HAP-1 (cell line): ENCODE data around the gene KCNN4.
A peak's percentile ranks its signal among the peaks of the same experiment; 100 is the strongest.

ENCODE experiments used
- DNase-seq, 2 experiments: peaks; one replicate each; pipeline ENCODE4 v3.0.0-alpha.2; 2016 to 2020; ENCODE audit warnings: low spot score in 2 of 2
- H3K27me3 ChIP-seq: fragments of 250-450 bp; sonication (Bioruptor Pico); 2 replicates; pipeline ENCODE4 v1.5.1; 2020; ENCODE audit warnings: low read depth, mild to moderate bottlenecking, moderate library complexity
- H3K36me3 ChIP-seq: fragments of 250-450 bp; sonication (Bioruptor Pico); replicated peaks from 2 replicates; pipeline ENCODE4 v1.5.1; 2020; ENCODE audit warnings: mild to moderate bottlenecking
- H3K4me1 ChIP-seq: fragments of 250-450 bp; sonication (Bioruptor Pico); 2 replicates; pipeline ENCODE4 v1.5.1; 2020; ENCODE audit warnings: mild to moderate bottlenecking
- H3K4me3 ChIP-seq: fragments of 250-450 bp; sonication (Bioruptor Pico); 2 replicates; pipeline ENCODE4 v1.5.1; 2020; ENCODE audit warnings: mild to moderate bottlenecking, moderate library complexity
- H3K9me3 ChIP-seq: fragments of 250-450 bp; sonication (Bioruptor Pico); 2 replicates; pipeline ENCODE4 v1.5.1; 2020; ENCODE audit warnings: mild to moderate bottlenecking, moderate library complexity
- in situ Hi-C: fragments of 300-500 bp; cut with MboI; formaldehyde crosslinking; loops from 3 replicates; pipeline ENCODE4 v1.14.3; 2020; ENCODE audit warnings: low sequenced_read_pairs, inconsistent platforms, mixed read lengths

The KCNN4 gene

DNA sequence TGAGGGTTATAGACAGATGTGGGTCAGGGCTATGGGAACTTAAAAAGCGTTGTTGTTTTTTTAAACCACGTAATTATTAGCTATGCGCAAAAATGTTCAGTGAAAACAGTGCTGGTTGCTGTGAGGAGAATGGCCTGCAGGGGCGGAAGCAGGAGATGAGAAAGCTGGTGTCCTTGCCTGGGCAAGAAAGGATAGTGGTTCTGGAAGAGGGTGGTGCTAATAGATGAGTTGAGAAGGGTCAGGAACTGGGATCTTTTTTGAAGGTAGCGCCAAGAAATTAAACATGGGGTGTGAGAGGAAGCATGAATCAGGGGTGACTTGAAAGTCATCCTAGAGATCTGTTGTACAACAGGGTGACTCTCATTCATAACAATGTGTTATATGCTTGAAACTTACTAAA, 21.3 kb downstream of the KCNN4 start:
- peaks cover 8% of the 10 kb centered on the region for H3K4me1 ChIP-seq
- in situ Hi-C loops: no loop called here
- no peaks in the 10 kb centered on the region for H3K9me3 ChIP-seq
- peak in 1 of 2 experiments; percentile 54 for DNase-seq
- H3K27me3 ChIP-seq: no peaks in the 10 kb centered on the region
- H3K4me3 ChIP-seq: no peak overlapping the region
- H3K36me3 ChIP-seq: peaks cover 8% of the 10 kb centered on the region

DNA sequence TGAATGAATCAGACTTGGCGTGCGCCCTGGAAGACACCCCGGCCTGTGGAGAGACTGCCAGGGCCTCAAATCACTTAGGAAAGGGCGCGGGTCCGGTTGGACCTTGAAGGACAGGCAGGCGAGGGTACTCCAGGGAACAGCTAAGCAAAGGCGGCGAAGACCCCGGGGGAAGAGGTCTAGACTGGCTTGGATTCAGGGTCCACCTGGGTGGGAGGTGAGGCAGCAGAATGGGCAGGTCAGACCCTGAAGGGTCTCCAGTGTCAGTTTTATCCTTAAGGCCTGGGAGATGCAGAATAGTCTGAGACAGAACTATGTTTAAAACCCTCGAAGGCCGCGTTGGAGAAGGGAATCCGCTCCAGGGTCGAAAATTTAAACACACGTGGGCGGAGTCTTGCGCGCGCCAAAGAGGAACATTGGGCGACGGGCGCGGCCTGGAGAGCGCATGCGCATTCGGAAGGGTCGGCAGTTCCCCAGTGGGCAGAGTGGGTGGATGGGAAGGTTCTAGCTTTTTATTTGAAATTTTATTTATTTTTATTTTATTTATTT, 25.4 kb downstream of the KCNN4 start:
- DNase-seq: peak; percentile 60 to 89
- Histone ChIP-seq H3K4me3 (peak overlapping the region; percentile 94), H3K9me3 (no peaks in the 10 kb centered on the region), H3K4me1 (peaks cover 8% of the 10 kb centered on the region), H3K36me3 (peaks cover 25% of the 10 kb centered on the region), H3K27me3 (no peaks in the 10 kb centered on the region)
- in situ Hi-C loops: no loop called here

DNA sequence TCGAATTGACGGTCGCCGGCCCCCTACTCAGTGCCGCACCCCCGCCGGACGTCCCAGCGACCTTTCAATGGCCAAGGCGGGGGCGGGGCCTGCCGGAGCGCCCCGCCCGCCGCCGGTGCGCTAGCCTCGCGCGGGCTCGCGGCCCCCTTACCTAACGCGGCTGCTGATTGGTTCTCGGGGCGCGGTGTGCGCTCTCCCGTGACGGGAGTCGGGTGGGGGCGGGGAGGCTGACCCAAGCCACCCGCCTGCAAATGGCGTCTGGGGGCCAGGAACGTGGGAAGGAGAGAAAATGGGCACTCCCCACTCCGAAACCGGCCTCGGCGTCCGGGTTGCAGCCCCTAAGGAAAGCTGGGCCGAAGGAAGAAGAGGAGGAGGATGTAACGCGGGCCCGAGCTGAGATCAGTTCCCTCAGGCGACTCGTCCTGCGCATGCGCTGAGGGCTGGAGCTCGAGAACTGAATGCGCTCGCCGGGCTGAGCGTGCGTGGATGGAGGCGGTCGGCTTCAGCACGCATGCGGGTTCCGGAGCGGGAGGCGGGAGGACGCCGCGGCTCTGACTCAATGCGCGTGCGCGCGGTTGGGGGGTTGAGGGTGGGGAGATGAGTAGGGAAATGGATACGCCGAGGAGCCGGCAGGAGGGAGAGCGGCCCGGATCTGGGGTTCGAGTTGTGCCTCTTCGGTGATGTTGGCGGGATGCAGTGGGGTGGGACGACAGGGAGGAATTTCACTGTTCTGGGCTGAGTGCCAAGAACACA, 26.1 kb downstream of the KCNN4 start, which contains the start of gene SMG9:
Gene SMG9 (minus strand): TSS at position 460 of the 753 bp plus-strand sequence. CDS start 4,221 bp downstream, outside the sequence.
- in situ Hi-C loops: no loop called here

DNA sequence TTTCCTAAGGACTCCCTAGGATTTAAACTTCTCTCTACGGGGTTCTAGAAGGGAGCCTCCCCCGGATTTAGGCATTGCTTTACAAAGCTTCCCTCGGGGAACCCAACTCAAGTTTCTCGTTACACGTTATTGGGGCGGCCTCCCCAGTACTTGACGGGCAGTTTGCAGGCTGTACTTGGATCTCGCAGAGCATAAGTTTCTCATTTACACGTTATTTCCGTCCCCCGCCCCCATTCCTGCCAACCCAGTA, 26.6 kb downstream of the KCNN4 start:
- Histone ChIP-seq H3K36me3 (peaks cover 31% of the 10 kb centered on the region), H3K4me3 (peak overlapping the region; percentile 94), H3K9me3 (no peaks in the 10 kb centered on the region), H3K27me3 (no peaks in the 10 kb centered on the region), H3K4me1 (peaks cover 8% of the 10 kb centered on the region)
- in situ Hi-C loops: no loop called here
- DNase-seq: no peak

More for the DNA sequence above, 26.1 kb downstream of the KCNN4 start, which contains the start of gene SMG9:
- Histone ChIP-seq H3K4me3 (peak within 1 kb of the TSS; percentile 94), H3K27me3 (no peaks in the 10 kb centered on the region), H3K36me3 (peaks cover 31% of the 10 kb centered on the region), H3K4me1 (peaks cover 8% of the 10 kb centered on the region), H3K9me3 (no peaks in the 10 kb centered on the region)
- peak; percentile 91 to 98 for DNase-seq

DNA sequence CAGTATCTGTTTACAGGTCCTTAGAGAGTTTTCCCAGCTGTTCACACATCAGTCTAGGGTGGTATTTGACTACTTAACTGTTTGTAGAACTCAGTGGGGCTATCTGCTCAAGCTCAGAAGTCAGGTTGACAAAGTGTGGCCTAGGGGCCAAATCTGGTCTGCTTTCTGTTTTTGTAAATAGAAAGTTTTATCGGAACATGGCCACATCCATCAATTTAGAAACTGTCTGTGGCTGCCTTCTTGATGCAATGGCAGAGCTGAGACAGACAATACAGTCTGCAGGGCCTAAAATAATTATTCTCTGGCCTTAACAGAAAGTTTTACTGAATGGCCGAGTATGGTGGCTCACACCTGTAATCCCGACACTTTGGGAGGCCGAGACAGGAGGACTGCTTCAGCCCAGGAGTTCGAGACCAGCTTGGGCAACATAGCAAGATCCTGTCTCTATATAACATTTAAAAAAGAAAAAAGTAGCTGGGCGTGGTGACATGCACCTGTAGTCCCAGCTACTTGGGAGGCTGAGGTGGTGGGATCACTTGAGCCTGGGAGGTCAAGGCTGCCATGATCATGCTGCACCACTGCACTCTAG, 28.4 kb downstream of the KCNN4 start:
- in situ Hi-C loops: no loop called here
- no peak for DNase-seq
- Histone ChIP-seq H3K4me1 (peaks cover 8% of the 10 kb centered on the region), H3K36me3 (peaks cover 35% of the 10 kb centered on the region), H3K27me3 (no peaks in the 10 kb centered on the region), H3K4me3 (no peak overlapping the region), H3K9me3 (no peaks in the 10 kb centered on the region)

DNA sequence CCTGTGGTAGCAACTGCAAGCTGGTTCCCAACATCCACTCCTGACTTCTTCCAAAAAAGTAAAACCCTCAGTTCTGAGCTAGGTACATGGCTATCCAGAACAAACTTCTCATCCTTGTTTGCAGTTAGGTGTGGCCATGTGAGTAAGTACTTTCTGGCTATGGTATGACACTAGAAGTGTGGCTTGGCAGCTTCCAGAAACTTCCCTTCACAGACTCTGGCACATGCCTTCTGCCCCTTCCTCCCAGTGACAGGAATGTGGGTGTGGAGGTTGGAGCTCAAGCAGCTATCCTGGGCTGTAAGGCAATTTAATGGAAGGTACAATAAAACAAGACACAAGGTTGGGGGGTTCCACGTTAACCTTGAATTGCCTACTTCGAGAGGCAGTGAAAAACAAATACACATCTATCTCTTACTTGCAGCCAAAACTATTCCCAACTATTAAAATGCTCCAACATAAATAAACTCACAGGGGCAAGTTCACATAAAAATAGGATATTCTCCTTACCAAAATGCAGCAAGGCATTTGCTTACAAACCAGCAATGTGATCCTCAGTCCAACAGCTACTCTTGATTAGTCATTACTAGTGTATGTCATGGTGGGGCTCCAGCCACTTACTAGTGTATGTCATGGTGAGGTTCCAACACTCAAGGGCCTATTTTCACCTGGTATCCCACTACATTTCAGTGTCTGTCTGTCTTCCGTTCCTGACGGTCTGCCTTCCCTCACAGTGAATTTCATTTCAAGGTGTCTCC, 29.1 kb downstream of the KCNN4 start:
- Histone ChIP-seq H3K36me3 (peaks cover 37% of the 10 kb centered on the region), H3K9me3 (no peaks in the 10 kb centered on the region), H3K27me3 (no peaks in the 10 kb centered on the region), H3K4me3 (no peak overlapping the region), H3K4me1 (peaks cover 8% of the 10 kb centered on the region)
- DNase-seq: no peak
- in situ Hi-C loops: no loop called here

DNA sequence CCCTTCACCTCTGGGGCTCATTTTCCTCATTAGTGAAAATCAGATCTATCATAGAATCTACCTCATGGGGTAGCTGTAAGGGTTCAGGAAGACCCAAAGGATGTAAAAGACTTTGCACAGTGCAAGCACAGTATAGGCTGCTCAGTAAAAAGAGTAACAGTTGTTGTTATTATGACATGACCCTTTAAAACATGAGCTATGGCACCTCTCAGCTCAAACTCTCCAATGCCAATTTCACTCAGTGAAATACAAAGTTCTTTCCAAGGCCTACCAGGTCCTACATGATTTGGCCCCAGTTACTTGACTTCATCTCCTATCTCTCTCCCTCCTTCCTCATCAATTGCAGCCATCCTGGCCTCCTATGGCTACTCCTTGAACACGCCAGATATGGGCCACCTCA, 30.9 kb downstream of the KCNN4 start:
- no peak for DNase-seq
- no peaks in the 10 kb centered on the region for H3K4me1 ChIP-seq
- no peak overlapping the region for H3K4me3 ChIP-seq
- peaks cover 38% of the 10 kb centered on the region for H3K36me3 ChIP-seq
- in situ Hi-C loops: no loop called here
- H3K27me3 ChIP-seq: no peaks in the 10 kb centered on the region
- H3K9me3 ChIP-seq: no peaks in the 10 kb centered on the region

DNA sequence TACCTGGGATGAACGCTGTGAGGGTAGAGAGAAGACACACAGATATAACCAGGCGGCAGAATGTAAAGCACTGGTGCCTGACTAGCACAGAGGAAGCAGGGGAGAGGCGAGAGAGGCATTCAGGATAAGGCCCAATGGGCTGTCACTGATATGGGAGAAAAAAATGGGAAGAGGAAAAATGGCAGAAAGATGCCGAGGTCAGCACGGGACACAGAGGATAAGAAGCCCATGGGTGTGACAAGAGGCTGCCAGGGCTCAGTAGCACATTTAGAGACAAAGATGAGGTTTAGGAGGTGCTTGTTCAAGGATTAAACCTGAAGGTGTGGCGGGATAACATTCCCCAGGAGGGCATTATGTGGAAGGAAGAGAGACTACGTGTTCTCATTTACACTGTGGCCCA, 31.6 kb downstream of the KCNN4 start:
- H3K4me1 ChIP-seq: no peaks in the 10 kb centered on the region
- in situ Hi-C loops: no loop called here
- H3K27me3 ChIP-seq: no peaks in the 10 kb centered on the region
- no peaks in the 10 kb centered on the region for H3K9me3 ChIP-seq
- peaks cover 45% of the 10 kb centered on the region for H3K36me3 ChIP-seq
- no peak for DNase-seq
- H3K4me3 ChIP-seq: no peak overlapping the region

DNA sequence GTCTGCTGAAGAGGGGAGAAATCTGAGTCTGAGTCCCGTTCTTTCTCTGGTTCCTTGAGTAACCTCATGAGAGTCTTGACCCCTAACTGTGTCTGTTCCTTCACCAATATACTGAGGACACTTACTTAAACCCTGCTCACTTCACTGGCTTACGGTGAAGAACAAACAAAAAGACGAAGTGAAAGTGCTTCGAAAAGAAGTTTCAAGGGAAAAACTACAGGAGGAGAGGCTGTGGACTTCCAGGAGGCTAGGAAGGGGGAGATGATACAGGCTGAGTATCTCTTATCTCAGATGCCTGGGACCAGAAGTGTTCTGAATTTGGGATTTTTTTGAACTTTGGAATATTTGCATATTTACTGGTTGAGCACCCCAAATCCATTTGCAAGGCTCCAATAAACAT, 32.1 kb downstream of the KCNN4 start:
- H3K4me1 ChIP-seq: no peaks in the 10 kb centered on the region
- no peaks in the 10 kb centered on the region for H3K9me3 ChIP-seq
- DNase-seq: no peak
- no peak overlapping the region for H3K4me3 ChIP-seq
- peaks cover 50% of the 10 kb centered on the region for H3K36me3 ChIP-seq
- H3K27me3 ChIP-seq: no peaks in the 10 kb centered on the region
- in situ Hi-C loops: no loop called here

DNA sequence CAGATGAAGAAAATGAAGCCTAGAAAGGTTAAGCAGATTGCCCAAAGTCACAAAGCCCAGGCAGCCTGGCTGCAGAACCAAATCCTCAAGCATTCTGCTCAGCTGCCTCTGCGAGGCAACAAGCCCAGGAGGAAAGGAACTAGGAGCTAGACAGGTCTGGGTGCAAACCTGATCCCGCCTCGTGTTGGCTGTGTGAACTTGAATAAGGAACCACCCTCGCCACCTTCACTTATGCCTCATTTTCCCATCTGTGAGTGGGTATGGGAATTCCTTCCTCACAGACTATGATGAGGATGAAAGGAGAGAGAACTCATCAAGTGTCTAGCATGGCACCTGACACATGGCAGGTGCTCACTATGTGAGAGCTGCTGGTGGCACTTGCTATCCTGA, 32.6 kb downstream of the KCNN4 start:
- peaks cover 54% of the 10 kb centered on the region for H3K36me3 ChIP-seq
- no peaks in the 10 kb centered on the region for H3K27me3 ChIP-seq
- H3K4me1 ChIP-seq: no peaks in the 10 kb centered on the region
- H3K9me3 ChIP-seq: no peaks in the 10 kb centered on the region
- in situ Hi-C loops: no loop called here
- H3K4me3 ChIP-seq: no peak overlapping the region
- no peak for DNase-seq

DNA sequence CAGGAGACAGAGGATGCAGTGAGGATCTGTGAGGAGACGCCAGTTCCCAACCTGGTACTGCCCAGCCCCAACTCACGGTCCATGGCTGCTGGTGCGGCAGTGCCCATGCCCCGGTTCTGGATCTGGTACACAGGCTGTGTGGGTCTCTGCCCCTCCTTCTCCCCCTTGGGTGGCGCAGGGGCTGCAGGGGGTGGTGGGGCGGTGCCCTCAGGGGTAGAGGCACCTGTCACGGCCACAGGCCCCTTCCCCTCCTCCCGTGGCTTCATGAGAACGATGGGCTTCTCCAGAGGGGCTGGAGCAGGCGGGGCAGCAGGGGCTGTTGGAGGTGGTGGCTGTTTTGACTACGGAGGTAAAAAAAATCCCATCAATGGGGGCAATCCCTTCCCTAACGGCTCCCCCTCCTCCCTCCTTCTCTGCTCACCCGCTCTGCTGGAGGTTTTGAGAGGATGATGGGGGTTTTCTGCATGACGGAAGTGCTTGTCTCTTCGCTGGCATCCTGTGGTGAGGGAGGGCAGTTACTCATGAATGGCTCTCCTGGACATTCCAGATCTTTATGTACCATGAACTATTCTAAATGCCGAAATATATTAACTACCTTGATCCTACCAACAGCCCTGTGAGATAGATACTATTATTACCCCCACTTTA, 33.1 kb downstream of the KCNN4 start:
- no peaks in the 10 kb centered on the region for H3K27me3 ChIP-seq
- H3K36me3 ChIP-seq: peaks cover 59% of the 10 kb centered on the region

DNA sequence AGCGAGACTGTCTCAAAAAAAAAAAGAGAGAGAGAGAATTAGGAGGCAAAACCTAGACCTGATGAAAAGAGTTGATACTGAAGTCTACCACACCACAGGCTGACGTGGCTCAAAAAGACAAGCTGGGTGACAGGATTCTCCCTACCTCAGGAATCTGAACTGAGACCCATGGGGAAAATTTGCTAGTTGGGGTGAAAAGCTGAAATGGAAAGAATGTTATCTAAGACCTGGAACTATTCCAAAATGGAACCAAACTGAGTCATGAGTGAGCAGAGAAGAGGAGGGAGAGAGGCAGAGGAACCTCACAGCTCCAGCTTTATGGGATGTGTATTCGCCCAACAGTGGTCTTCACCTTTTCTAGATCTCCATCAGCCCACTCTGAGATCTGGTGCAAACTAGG, 37.7 kb downstream of the KCNN4 start:
- Histone ChIP-seq H3K27me3 (no peaks in the 10 kb centered on the region), H3K4me1 (no peaks in the 10 kb centered on the region), H3K9me3 (no peaks in the 10 kb centered on the region), H3K4me3 (no peak overlapping the region), H3K36me3 (peaks cover 78% of the 10 kb centered on the region)
- no peak for DNase-seq
- in situ Hi-C loops: no loop called here

More for the DNA sequence above, 33.1 kb downstream of the KCNN4 start:
- in situ Hi-C loops: no loop called here
- Histone ChIP-seq H3K4me3 (no peak overlapping the region), H3K4me1 (no peaks in the 10 kb centered on the region), H3K9me3 (no peaks in the 10 kb centered on the region)
- no peak for DNase-seq

DNA sequence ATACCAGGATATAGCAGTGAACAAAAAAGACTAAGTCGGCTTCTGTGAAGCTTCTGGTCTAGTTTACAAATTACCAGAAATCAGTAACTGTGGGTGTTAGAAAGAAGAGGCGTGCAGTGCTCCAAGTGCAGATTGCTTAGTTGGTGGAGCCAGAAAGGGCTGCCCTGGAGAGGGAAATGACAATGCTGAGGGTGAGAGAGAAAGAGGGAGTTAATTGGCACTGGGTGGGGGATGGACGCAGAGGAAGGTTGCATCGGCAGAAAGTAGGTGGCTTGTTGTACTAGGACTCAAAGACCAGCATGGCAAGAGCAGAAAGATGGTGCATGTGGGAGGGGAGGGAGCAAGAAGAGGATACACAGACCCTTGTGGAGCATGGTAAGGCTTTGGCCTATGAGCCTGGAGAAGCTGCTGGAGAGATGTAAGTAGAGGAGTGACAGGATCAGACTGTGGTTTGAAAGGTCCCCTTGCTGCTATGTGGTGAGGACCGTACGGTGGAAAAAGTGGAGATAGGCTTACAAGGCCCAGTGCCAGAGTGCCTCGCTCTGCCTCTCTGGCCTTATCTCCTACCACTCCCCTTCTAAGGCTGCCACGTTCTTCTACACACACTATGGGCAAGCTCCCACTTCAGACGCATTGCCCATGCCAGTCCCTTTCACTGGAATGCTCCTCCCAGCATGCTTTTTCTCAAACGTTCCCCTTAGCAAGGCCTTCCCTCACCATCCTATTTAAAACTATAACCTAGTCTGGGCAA, 39.5 kb downstream of the KCNN4 start:
- peaks cover 88% of the 10 kb centered on the region for H3K36me3 ChIP-seq
- in situ Hi-C loops: no loop called here
- DNase-seq: no peak
- no peaks in the 10 kb centered on the region for H3K4me1 ChIP-seq
- no peak overlapping the region for H3K4me3 ChIP-seq
- no peaks in the 10 kb centered on the region for H3K27me3 ChIP-seq
- H3K9me3 ChIP-seq: no peaks in the 10 kb centered on the region
